Neural cell (in vitro differentiated cells): ENCODE data around the gene PTPRG. TPM values are rescaled to one million over a fixed set of nuclear protein-coding genes. Genes with fewer than 3 reads are reported as not detected.

Experiments
- H2AFZ ChIP-seq: fragments of 200-600, 300-800 bp; sonication (generic), shearing (Covaris generic); 2 replicates; pipeline ENCODE4 v1.6.0; 2014; ENCODE audit warnings: low read depth, mild to moderate bottlenecking, antibody characterized with exemption, low read length, moderate library complexity
- H3F3A ChIP-seq: fragments of 200-600 bp; shearing (Covaris generic); 2 replicates; pipeline ENCODE4 v1.6.1; 2016; ENCODE audit warnings: mild to moderate bottlenecking, moderate library complexity, mixed read lengths, antibody characterized with exemption, low read length; ENCODE audit not compliant: insufficient read depth, poor library complexity, severe bottlenecking
- H3K27ac ChIP-seq: fragments of 200-600, 300-800 bp; sonication (generic), shearing (Covaris generic); 2 replicates; pipeline ENCODE4 v1.5.1; 2014; ENCODE audit warnings: mild to moderate bottlenecking, low read length, moderate library complexity
- H3K27me3 ChIP-seq: fragments of 300-800, 200-600 bp; sonication (generic), shearing (Covaris generic); 2 replicates; pipeline ENCODE4 v1.6.0; 2014; ENCODE audit warnings: mild to moderate bottlenecking, low read depth, low read length, moderate library complexity; ENCODE audit not compliant: insufficient read depth
- H3K36me3 ChIP-seq: fragments of 300-800, 200-600 bp; sonication (generic), shearing (Covaris generic); 2 replicates; pipeline ENCODE4 v1.5.1; 2014; ENCODE audit warnings: mild to moderate bottlenecking, antibody characterized with exemption, low read length, moderate library complexity; ENCODE audit not compliant: insufficient read depth
- H3K4me2 ChIP-seq: fragments of 300-800, 200-600 bp; sonication (generic), shearing (Covaris generic); 2 replicates; pipeline ENCODE4 v1.6.0; 2014; ENCODE audit warnings: mild to moderate bottlenecking, low read length
- H3K4me3 ChIP-seq: fragments of 300-800, 200-600 bp; sonication (generic), shearing (Covaris generic); 2 replicates; pipeline ENCODE4 v1.5.1; 2014; ENCODE audit warnings: mild to moderate bottlenecking, low read length, moderate library complexity
- H3K79me2 ChIP-seq: fragments of 200-600 bp; shearing (Covaris generic); replicated peaks from 2 replicates; pipeline ENCODE4 v1.6.0; 2014; ENCODE audit warnings: mild to moderate bottlenecking, low read length, moderate library complexity; ENCODE audit not compliant: insufficient read depth
- H3K9ac ChIP-seq: fragments of 300-800, 200-600 bp; sonication (generic), shearing (Covaris generic); 2 replicates; pipeline ENCODE4 v1.6.1; 2016; ENCODE audit warnings: mild to moderate bottlenecking, low read length, mixed read lengths
- H3K9me2 ChIP-seq: fragments of 200-600 bp; shearing (Covaris generic); 2 replicates; pipeline ENCODE4 v1.6.1; 2016; ENCODE audit warnings: mild to moderate bottlenecking, low read length, mixed read lengths; ENCODE audit not compliant: insufficient read depth
- H3K9me3 ChIP-seq: fragments of 200-600, 300-800 bp; sonication (generic), shearing (Covaris generic); 2 replicates; pipeline ENCODE4 v1.6.1; 2016; ENCODE audit warnings: mild to moderate bottlenecking, mixed run types, low read length, moderate library complexity, mixed read lengths
- H4K20me1 ChIP-seq: fragments of 200-600 bp; shearing (Covaris generic); 2 replicates; pipeline ENCODE4 v1.6.1; 2016; ENCODE audit warnings: mild to moderate bottlenecking, mixed run types; ENCODE audit not compliant: insufficient read depth
- CTCF ChIP-seq: fragments of 450-650 bp; IDR thresholded peaks from 2 replicates; pipeline ENCODE4 v1.5.1; 2014; ENCODE audit warnings: antibody characterized with exemption, mild to moderate bottlenecking, moderate library complexity; ENCODE audit not compliant: poor library complexity, severe bottlenecking
- EP300 ChIP-seq: fragments of 450-650 bp; conservative IDR thresholded peaks from 2 replicates; pipeline ENCODE4 v1.6.1; 2014; ENCODE audit warnings: antibody characterized with exemption, mild to moderate bottlenecking, moderate library complexity; ENCODE audit not compliant: poor library complexity, severe bottlenecking
- EZH2 ChIP-seq: fragments of 200-600, 300-800 bp; shearing (Covaris generic), sonication (generic); IDR thresholded peaks from 2 replicates; pipeline ENCODE4 v1.6.1; 2014; ENCODE audit warnings: antibody characterized with exemption, low read length, borderline replicate concordance, mild to moderate bottlenecking; ENCODE audit not compliant: insufficient read depth, poor library complexity, severe bottlenecking
- MXI1 ChIP-seq: fragments of 450-650 bp; conservative IDR thresholded peaks from 2 replicates; pipeline ENCODE4 v1.6.1; 2014; ENCODE audit warnings: antibody characterized with exemption, mild to moderate bottlenecking; ENCODE audit not compliant: poor library complexity, severe bottlenecking
- POLR2AphosphoS5 ChIP-seq: IDR thresholded peaks from 2 replicates; pipeline ENCODE4 v1.6.1; 2012
- RAD21 ChIP-seq: fragments of 450-650 bp; conservative IDR thresholded peaks from 2 replicates; pipeline ENCODE4 v1.6.1; 2014; ENCODE audit warnings: antibody characterized with exemption, mild to moderate bottlenecking, moderate library complexity
- REST ChIP-seq: IDR thresholded peaks from 2 replicates; pipeline ENCODE4 v1.6.1; 2012; ENCODE audit warnings: borderline replicate concordance
- SMC3 ChIP-seq: fragments of 450-650 bp; conservative IDR thresholded peaks from 2 replicates; pipeline ENCODE4 v1.6.1; 2014; ENCODE audit warnings: antibody characterized with exemption, mild to moderate bottlenecking, moderate library complexity; ENCODE audit not compliant: poor library complexity
- TAF1 ChIP-seq: IDR thresholded peaks from 2 replicates; pipeline ENCODE4 v1.6.1; 2012; ENCODE audit warnings: low read depth
- polyA plus RNA-seq: library from polyadenylated mRNA; depleted of rRNA; stranded (reverse); fragments of >200 nt; gene quantifications from 2 replicates; pipeline ENCODE4 v1.2.3, GENCODE V29; 2014

PTPRG gene
- polyA plus RNA-seq, 1 donor from 2014 or later, result 33.1 TPM

GRCh38 chr3:61780016-61780415, 218.6 kb downstream of the PTPRG start:
- Histone ChIP-seq H3K36me3 (no peaks in the 10 kb centered on the region), H3F3A (no peaks in the 10 kb centered on the region), H3K27me3 (no peaks in the 10 kb centered on the region), H3K4me2 (no peak overlapping the region), H3K79me2 (peaks cover 5% of the 10 kb centered on the region), H3K27ac (no peak overlapping the region), H3K9me2 (no peaks in the 10 kb centered on the region), H2AFZ (no peak overlapping the region), H3K9ac (no peak overlapping the region), H3K4me3 (no peak overlapping the region), H4K20me1 (no peaks in the 10 kb centered on the region), H3K9me3 (no peaks in the 10 kb centered on the region)
- TF ChIP-seq MXI1, result no peak
- TF ChIP-seq EZH2, result no peak
- TF ChIP-seq POLR2AphosphoS5, result no peak
- TF ChIP-seq CTCF, result no peak
- no peak for TF ChIP-seq EP300
- TF ChIP-seq SMC3, result no peak
- TF ChIP-seq RAD21, result no peak
- TF ChIP-seq TAF1, result no peak
- no peak for TF ChIP-seq REST

GRCh38 chr3:61780455-61781228, 219.3 kb downstream of the PTPRG start:
- Histone ChIP-seq H3K79me2 (peaks cover 5% of the 10 kb centered on the region), H3K9me3 (no peaks in the 10 kb centered on the region), H3K4me3 (no peak overlapping the region), H2AFZ (no peak overlapping the region), H4K20me1 (no peaks in the 10 kb centered on the region), H3K27me3 (no peaks in the 10 kb centered on the region), H3K9me2 (no peaks in the 10 kb centered on the region), H3K9ac (no peak overlapping the region), H3K4me2 (no peak overlapping the region), H3F3A (no peaks in the 10 kb centered on the region), H3K27ac (no peak overlapping the region), H3K36me3 (no peaks in the 10 kb centered on the region)
- TF ChIP-seq TAF1 (no peak), MXI1 (no peak), CTCF (no peak), EZH2 (no peak), RAD21 (no peak), EP300 (no peak), REST (no peak)
